Keratinocyte (primary cell): ENCODE measurements around the gene PSMF1.

Source experiments
- EZH2 ChIP-seq: IDR thresholded peaks from one replicate; pipeline ENCODE4 v1.6.1; 2012; ENCODE audit warnings: inconsistent platforms, mild to moderate bottlenecking, low read length, moderate library complexity
- TF ChIP-seq, protein P1 (sequence below), 3 experiments: IDR thresholded peaks in 1 of 3; conservative IDR thresholded peaks in 1 of 3; optimal IDR thresholded peaks in 1 of 3; 2 replicates in 2 of 3; 3 replicates in 1 of 3; pipeline versions ENCODE3 to v1.5.1; 2011; ENCODE audit warnings: low read length in 3 of 3, mild to moderate bottlenecking in 3 of 3, moderate library complexity in 2 of 3, control low read depth in 1 of 3, inconsistent platforms in 1 of 3; ENCODE audit not compliant: insufficient read depth in 2 of 3; ENCODE audit errors: extremely low read depth in 1 of 3

DNA sequence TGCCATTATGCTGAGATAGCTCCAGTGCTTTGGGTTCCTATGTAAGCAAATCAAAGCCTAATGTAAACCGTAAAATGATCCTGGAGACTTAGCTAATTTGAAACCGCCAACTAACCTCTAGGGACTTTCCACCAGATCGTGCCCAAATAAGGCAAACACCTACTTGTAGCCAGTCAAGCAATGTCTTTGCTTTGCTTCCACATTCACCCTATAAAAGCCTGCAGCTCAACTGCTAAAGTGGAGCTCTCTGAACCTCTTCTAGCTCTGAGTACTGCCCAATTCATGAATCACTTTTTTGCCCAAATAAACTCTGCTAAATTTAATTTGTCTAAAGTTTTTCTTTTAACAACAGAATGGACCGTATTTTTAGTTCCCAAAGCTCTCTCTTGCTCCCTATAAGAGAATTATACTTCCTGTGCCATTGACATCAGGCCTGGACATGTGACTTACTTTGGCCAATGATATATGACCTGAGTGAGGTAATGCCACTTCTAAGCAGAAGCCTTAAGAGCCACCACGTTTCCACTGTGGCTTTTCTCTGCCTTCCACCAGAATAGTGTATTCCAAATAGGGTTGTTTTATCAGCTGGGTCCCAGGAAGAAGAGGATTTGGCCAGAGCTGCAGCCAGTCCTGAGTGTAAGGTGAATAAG lies 34.8 kb upstream of the PSMF1 start:
- no peak for TF ChIP-seq EZH2
- TF ChIP-seq, protein P1, sequence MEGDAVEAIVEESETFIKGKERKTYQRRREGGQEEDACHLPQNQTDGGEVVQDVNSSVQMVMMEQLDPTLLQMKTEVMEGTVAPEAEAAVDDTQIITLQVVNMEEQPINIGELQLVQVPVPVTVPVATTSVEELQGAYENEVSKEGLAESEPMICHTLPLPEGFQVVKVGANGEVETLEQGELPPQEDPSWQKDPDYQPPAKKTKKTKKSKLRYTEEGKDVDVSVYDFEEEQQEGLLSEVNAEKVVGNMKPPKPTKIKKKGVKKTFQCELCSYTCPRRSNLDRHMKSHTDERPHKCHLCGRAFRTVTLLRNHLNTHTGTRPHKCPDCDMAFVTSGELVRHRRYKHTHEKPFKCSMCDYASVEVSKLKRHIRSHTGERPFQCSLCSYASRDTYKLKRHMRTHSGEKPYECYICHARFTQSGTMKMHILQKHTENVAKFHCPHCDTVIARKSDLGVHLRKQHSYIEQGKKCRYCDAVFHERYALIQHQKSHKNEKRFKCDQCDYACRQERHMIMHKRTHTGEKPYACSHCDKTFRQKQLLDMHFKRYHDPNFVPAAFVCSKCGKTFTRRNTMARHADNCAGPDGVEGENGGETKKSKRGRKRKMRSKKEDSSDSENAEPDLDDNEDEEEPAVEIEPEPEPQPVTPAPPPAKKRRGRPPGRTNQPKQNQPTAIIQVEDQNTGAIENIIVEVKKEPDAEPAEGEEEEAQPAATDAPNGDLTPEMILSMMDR (optimal IDR thresholded peaks at IDR 0.05 in 1 of 3, IDR thresholded peaks at IDR 0.05 in 1 of 3, conservative IDR thresholded peaks at IDR 0.05 in 1 of 3; ENCODE audit: extremely low read depth in 1 of 3, insufficient read depth in 2 of 3, low read length in 3 of 3): no peak
